Neural cell (in vitro differentiated cells): Measurements from ENCODE around the gene SERPINA6. TPM values are rescaled to one million over a fixed set of nuclear protein-coding genes. Genes with fewer than 3 reads are reported as not detected.

Experiments used
- H2AFZ ChIP-seq: fragments of 200-600, 300-800 bp; sonication (generic), shearing (Covaris generic); 2 replicates; pipeline ENCODE4 v1.6.0; 2014; ENCODE audit warnings: low read depth, mild to moderate bottlenecking, antibody characterized with exemption, low read length, moderate library complexity
- H3F3A ChIP-seq: fragments of 200-600 bp; shearing (Covaris generic); 2 replicates; pipeline ENCODE4 v1.6.1; 2016; ENCODE audit warnings: mild to moderate bottlenecking, moderate library complexity, mixed read lengths, antibody characterized with exemption, low read length; ENCODE audit not compliant: insufficient read depth, poor library complexity, severe bottlenecking
- H3K27ac ChIP-seq: fragments of 200-600, 300-800 bp; sonication (generic), shearing (Covaris generic); 2 replicates; pipeline ENCODE4 v1.5.1; 2014; ENCODE audit warnings: mild to moderate bottlenecking, low read length, moderate library complexity
- H3K27me3 ChIP-seq: fragments of 300-800, 200-600 bp; sonication (generic), shearing (Covaris generic); 2 replicates; pipeline ENCODE4 v1.6.0; 2014; ENCODE audit warnings: mild to moderate bottlenecking, low read depth, low read length, moderate library complexity; ENCODE audit not compliant: insufficient read depth
- H3K36me3 ChIP-seq: fragments of 300-800, 200-600 bp; sonication (generic), shearing (Covaris generic); 2 replicates; pipeline ENCODE4 v1.5.1; 2014; ENCODE audit warnings: mild to moderate bottlenecking, antibody characterized with exemption, low read length, moderate library complexity; ENCODE audit not compliant: insufficient read depth
- H3K4me2 ChIP-seq: fragments of 300-800, 200-600 bp; sonication (generic), shearing (Covaris generic); 2 replicates; pipeline ENCODE4 v1.6.0; 2014; ENCODE audit warnings: mild to moderate bottlenecking, low read length
- H3K4me3 ChIP-seq: fragments of 300-800, 200-600 bp; sonication (generic), shearing (Covaris generic); 2 replicates; pipeline ENCODE4 v1.5.1; 2014; ENCODE audit warnings: mild to moderate bottlenecking, low read length, moderate library complexity
- H3K79me2 ChIP-seq: fragments of 200-600 bp; shearing (Covaris generic); replicated peaks from 2 replicates; pipeline ENCODE4 v1.6.0; 2014; ENCODE audit warnings: mild to moderate bottlenecking, low read length, moderate library complexity; ENCODE audit not compliant: insufficient read depth
- H3K9ac ChIP-seq: fragments of 300-800, 200-600 bp; sonication (generic), shearing (Covaris generic); 2 replicates; pipeline ENCODE4 v1.6.1; 2016; ENCODE audit warnings: mild to moderate bottlenecking, low read length, mixed read lengths
- H3K9me2 ChIP-seq: fragments of 200-600 bp; shearing (Covaris generic); 2 replicates; pipeline ENCODE4 v1.6.1; 2016; ENCODE audit warnings: mild to moderate bottlenecking, low read length, mixed read lengths; ENCODE audit not compliant: insufficient read depth
- H3K9me3 ChIP-seq: fragments of 200-600, 300-800 bp; sonication (generic), shearing (Covaris generic); 2 replicates; pipeline ENCODE4 v1.6.1; 2016; ENCODE audit warnings: mild to moderate bottlenecking, mixed run types, low read length, moderate library complexity, mixed read lengths
- H4K20me1 ChIP-seq: fragments of 200-600 bp; shearing (Covaris generic); 2 replicates; pipeline ENCODE4 v1.6.1; 2016; ENCODE audit warnings: mild to moderate bottlenecking, mixed run types; ENCODE audit not compliant: insufficient read depth
- CTCF ChIP-seq: fragments of 450-650 bp; IDR thresholded peaks from 2 replicates; pipeline ENCODE4 v1.5.1; 2014; ENCODE audit warnings: antibody characterized with exemption, mild to moderate bottlenecking, moderate library complexity; ENCODE audit not compliant: poor library complexity, severe bottlenecking
- EP300 ChIP-seq: fragments of 450-650 bp; conservative IDR thresholded peaks from 2 replicates; pipeline ENCODE4 v1.6.1; 2014; ENCODE audit warnings: antibody characterized with exemption, mild to moderate bottlenecking, moderate library complexity; ENCODE audit not compliant: poor library complexity, severe bottlenecking
- EZH2 ChIP-seq: fragments of 200-600, 300-800 bp; shearing (Covaris generic), sonication (generic); IDR thresholded peaks from 2 replicates; pipeline ENCODE4 v1.6.1; 2014; ENCODE audit warnings: antibody characterized with exemption, low read length, borderline replicate concordance, mild to moderate bottlenecking; ENCODE audit not compliant: insufficient read depth, poor library complexity, severe bottlenecking
- MXI1 ChIP-seq: fragments of 450-650 bp; conservative IDR thresholded peaks from 2 replicates; pipeline ENCODE4 v1.6.1; 2014; ENCODE audit warnings: antibody characterized with exemption, mild to moderate bottlenecking; ENCODE audit not compliant: poor library complexity, severe bottlenecking
- POLR2AphosphoS5 ChIP-seq: IDR thresholded peaks from 2 replicates; pipeline ENCODE4 v1.6.1; 2012
- RAD21 ChIP-seq: fragments of 450-650 bp; conservative IDR thresholded peaks from 2 replicates; pipeline ENCODE4 v1.6.1; 2014; ENCODE audit warnings: antibody characterized with exemption, mild to moderate bottlenecking, moderate library complexity
- SMC3 ChIP-seq: fragments of 450-650 bp; conservative IDR thresholded peaks from 2 replicates; pipeline ENCODE4 v1.6.1; 2014; ENCODE audit warnings: antibody characterized with exemption, mild to moderate bottlenecking, moderate library complexity; ENCODE audit not compliant: poor library complexity
- TAF1 ChIP-seq: IDR thresholded peaks from 2 replicates; pipeline ENCODE4 v1.6.1; 2012; ENCODE audit warnings: low read depth
- polyA plus RNA-seq: library from polyadenylated mRNA; depleted of rRNA; stranded (reverse); fragments of >200 nt; gene quantifications from 2 replicates; pipeline ENCODE4 v1.2.3, GENCODE V29; 2014
- TF ChIP-seq, protein P1 (sequence below): IDR thresholded peaks from 2 replicates; pipeline ENCODE4 v1.6.1; 2012; ENCODE audit warnings: borderline replicate concordance

Gene SERPINA6
- polyA plus RNA-seq, 1 donor from 2014 or later, result not detected

- no peak overlapping the region for H3K4me2 ChIP-seq
- no peaks in the 10 kb centered on the region for H3K9me2 ChIP-seq
- H3K79me2 ChIP-seq, result no peaks in the 10 kb centered on the region
- H3K4me3 ChIP-seq, result no peak overlapping the region
- H4K20me1 ChIP-seq, result no peaks in the 10 kb centered on the region
- no peaks in the 10 kb centered on the region for H3K36me3 ChIP-seq
- no peak overlapping the region for H2AFZ ChIP-seq
- no peaks in the 10 kb centered on the region for H3K9me3 ChIP-seq
- H3K9ac ChIP-seq, result no peak overlapping the region
- H3K27ac ChIP-seq, result no peak overlapping the region
- no peaks in the 10 kb centered on the region for H3K27me3 ChIP-seq
- H3F3A ChIP-seq, result no peaks in the 10 kb centered on the region
- no peak for TF ChIP-seq RAD21
- no peak for TF ChIP-seq EP300
- no peak for TF ChIP-seq CTCF
- no peak for TF ChIP-seq MXI1
- TF ChIP-seq SMC3, result no peak
- no peak for TF ChIP-seq EZH2
- TF ChIP-seq POLR2AphosphoS5, result no peak
- TF ChIP-seq TAF1, result no peak
- TF ChIP-seq, protein P1, sequence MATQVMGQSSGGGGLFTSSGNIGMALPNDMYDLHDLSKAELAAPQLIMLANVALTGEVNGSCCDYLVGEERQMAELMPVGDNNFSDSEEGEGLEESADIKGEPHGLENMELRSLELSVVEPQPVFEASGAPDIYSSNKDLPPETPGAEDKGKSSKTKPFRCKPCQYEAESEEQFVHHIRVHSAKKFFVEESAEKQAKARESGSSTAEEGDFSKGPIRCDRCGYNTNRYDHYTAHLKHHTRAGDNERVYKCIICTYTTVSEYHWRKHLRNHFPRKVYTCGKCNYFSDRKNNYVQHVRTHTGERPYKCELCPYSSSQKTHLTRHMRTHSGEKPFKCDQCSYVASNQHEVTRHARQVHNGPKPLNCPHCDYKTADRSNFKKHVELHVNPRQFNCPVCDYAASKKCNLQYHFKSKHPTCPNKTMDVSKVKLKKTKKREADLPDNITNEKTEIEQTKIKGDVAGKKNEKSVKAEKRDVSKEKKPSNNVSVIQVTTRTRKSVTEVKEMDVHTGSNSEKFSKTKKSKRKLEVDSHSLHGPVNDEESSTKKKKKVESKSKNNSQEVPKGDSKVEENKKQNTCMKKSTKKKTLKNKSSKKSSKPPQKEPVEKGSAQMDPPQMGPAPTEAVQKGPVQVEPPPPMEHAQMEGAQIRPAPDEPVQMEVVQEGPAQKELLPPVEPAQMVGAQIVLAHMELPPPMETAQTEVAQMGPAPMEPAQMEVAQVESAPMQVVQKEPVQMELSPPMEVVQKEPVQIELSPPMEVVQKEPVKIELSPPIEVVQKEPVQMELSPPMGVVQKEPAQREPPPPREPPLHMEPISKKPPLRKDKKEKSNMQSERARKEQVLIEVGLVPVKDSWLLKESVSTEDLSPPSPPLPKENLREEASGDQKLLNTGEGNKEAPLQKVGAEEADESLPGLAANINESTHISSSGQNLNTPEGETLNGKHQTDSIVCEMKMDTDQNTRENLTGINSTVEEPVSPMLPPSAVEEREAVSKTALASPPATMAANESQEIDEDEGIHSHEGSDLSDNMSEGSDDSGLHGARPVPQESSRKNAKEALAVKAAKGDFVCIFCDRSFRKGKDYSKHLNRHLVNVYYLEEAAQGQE, result no peak
Observed at GRCh38 chr14:94306047-94306978, 16.8 kb downstream of the SERPINA6 start.

GRCh38 chr14:94305620-94306019, 17.5 kb downstream of the SERPINA6 start:
- Histone ChIP-seq H3K27ac (no peak overlapping the region), H3K27me3 (no peaks in the 10 kb centered on the region), H2AFZ (no peak overlapping the region), H3K4me2 (no peak overlapping the region), H3K9me2 (no peaks in the 10 kb centered on the region), H3K9ac (no peak overlapping the region), H3K36me3 (no peaks in the 10 kb centered on the region), H4K20me1 (no peaks in the 10 kb centered on the region), H3K9me3 (no peaks in the 10 kb centered on the region), H3K79me2 (no peaks in the 10 kb centered on the region), H3K4me3 (no peak overlapping the region), H3F3A (no peaks in the 10 kb centered on the region)
- TF ChIP-seq EZH2, result no peak
